Stimulated activated naive CD8-positive, alpha-beta T cell treated with anti-CD3 and anti-CD28 coated beads, Interleukin-15, amount 100 ng/mL, for 72 hours (primary cell): ENCODE results near the gene EXOSC3.
"Not testable (repeated sequence)": the region's sequence is repeated elsewhere in the genome, so short reads cannot be mapped to it uniquely, and the experiment has no call there.

Experiments used
- ATAC-seq: fragments of 150-1000 bp; cut with Tn5 transposase; 2 replicates; pipeline ENCODE4 v1.10.0; 2021; ENCODE audit warnings: mild to moderate bottlenecking, moderate library complexity
- DNase-seq, 2 donors: peaks; one replicate each; pipeline ENCODE4 v3.0.0; 2021 to 2022
- H3K27ac Mint-ChIP-seq, 2 donors: one replicate each; pipeline ENCODE4 v1.8.0; 2022; ENCODE audit warnings: mild to moderate bottlenecking in 2 of 2, mixed read lengths in 2 of 2, moderate library complexity in 2 of 2
- H3K27me3 Mint-ChIP-seq: one replicate; pipeline ENCODE4 v1.8.0; 2022; ENCODE audit warnings: mixed read lengths
- H3K4me1 Mint-ChIP-seq: one replicate; pipeline ENCODE4 v1.8.0; 2022; ENCODE audit warnings: mild to moderate bottlenecking, mixed read lengths
- H3K4me3 Mint-ChIP-seq, 2 donors: one replicate each; pipeline ENCODE4 v1.8.0; 2022; ENCODE audit warnings: mild to moderate bottlenecking in 2 of 2, mixed read lengths in 2 of 2, moderate library complexity in 1 of 2
- H3K9me3 Mint-ChIP-seq, 2 donors: one replicate each; pipeline ENCODE4 v1.8.0; 2022; ENCODE audit warnings: mixed read lengths in 2 of 2

EXOSC3 gene

DNA sequence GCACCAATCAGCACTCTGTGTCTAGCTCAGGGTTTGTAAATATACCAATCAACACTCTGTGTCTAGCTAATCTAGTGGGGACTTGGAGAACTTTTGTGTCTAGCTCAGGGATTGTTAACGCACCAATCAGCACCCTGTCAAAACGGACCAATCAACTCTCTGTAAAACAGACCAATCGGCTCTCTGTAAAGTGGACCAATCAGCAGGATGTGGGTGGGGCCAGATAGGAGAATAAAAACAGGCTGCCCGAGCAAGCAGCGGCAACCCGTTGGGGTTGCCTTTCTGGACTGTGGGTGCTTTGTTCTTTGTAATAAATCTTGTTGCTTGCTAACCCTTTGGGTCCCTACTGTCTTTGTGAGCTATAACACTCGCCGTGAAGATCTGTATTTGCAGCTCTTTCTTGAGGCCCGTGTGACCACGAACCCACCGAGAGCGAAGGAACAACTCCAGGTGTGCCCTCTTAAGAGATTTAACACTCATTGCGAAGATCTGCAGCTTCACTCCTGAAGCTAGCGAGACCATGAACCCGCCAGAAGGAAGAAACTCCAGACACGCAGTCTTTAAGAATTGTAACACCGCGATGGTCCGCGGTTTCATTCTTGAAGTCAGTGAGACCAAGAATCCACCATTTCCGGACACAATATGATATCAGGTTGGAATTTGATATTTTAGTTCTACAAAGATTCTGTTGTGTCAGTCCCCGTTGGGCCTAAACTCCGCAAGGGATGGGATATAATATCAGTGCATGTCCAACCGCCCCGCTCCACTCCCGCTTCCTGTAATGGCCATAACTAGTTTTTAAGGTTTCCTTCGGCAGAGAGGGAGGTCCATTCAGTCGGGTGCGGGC is 32.0 kb downstream of the EXOSC3 start:
- DNase-seq (peak; percentile 10 to 31), ATAC-seq (no peak)
- H3K4me3 Mint-ChIP-seq: peak overlapping the region; percentile 83 to 92
- peaks cover 30% of the 10 kb centered on the region for H3K4me1 Mint-ChIP-seq
- peak overlapping the region; percentile 96 to 97 for H3K27ac Mint-ChIP-seq
- no peaks in the 10 kb centered on the region for H3K27me3 Mint-ChIP-seq
- H3K9me3 Mint-ChIP-seq: peaks cover 0 to 3% of the 10 kb centered on the region in 2 donors

DNA sequence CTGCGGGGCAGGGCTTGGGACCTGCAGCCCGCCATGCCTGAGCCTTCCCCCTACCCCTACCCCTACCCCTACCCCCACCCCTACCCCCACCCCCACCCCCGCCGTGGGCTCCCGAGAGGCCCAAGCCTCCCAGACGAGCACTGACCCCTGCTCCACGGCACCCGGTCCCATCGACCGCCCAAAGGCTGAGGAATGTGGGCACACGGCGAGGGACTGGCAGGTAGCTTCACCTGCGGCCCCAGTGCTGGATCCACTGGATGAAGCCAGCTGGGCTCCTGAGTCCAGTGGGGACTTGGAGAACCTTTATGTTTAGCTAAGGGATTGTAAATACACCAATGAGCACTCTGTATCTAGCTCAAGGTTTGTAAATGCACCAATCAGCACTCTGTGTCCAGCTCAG is 32.8 kb downstream of the EXOSC3 start:
- ATAC-seq, H3K9me3 Mint-ChIP-seq, H3K4me3 Mint-ChIP-seq, DNase-seq, H3K27ac Mint-ChIP-seq, H3K27me3 Mint-ChIP-seq: not testable (repeated sequence)
- peaks cover 30% of the 10 kb centered on the region for H3K4me1 Mint-ChIP-seq

GRCh38 chr9:37751704-37752103 is 33.2 kb downstream of the EXOSC3 start:
- not testable (repeated sequence) for H3K4me3 Mint-ChIP-seq, H3K9me3 Mint-ChIP-seq, H3K27ac Mint-ChIP-seq, DNase-seq, H3K27me3 Mint-ChIP-seq, ATAC-seq
- peaks cover 30% of the 10 kb centered on the region for H3K4me1 Mint-ChIP-seq

DNA sequence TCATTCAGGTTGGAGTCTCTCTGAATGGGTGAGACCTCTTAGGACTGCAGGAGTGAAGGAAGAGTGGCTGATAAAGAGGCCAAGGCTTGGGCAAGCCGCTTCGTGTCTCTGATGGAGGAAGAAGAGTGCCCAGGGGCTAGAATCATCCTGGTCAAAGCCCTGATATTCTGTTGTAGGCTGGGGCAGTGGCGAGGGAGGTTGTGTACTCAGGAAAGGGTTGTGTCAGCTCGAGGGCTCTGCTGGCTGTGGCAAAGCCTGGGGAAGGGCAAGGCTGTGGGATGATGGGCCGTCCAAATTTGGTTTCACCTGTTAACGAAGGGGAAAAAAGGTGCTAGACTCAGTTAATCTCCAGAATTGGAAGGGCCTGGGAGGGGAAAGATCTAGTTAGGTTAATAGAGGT is 33.7 kb downstream of the EXOSC3 start:
- DNase-seq (no peak), ATAC-seq (no peak)
- Mint-ChIP-seq H3K27ac (no peak overlapping the region), H3K27me3 (no peaks in the 10 kb centered on the region), H3K4me3 (no peak overlapping the region), H3K9me3 (peaks cover 0 to 3% of the 10 kb centered on the region in 2 donors), H3K4me1 (peaks cover 28% of the 10 kb centered on the region)

DNA sequence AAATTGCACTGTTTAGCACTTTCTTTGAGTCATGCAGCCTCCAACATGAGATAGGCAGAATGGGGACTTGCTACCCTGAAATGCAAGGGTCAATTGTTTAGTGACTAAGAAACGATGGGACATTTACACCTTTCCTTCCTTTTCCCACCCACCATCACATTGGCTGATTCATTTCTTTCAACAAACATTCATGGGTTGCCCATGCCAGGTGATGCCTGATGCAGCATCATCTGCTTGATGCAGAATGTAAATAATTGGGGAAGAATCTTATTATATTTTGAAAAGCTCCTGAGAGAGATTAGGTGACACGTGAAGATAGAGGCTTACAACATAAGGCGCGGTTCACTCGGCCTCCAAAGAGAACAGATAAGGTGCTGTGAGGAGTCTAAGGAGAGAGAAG is 35.7 kb downstream of the EXOSC3 start:
- H3K9me3 Mint-ChIP-seq: peaks cover 0 to 3% of the 10 kb centered on the region in 2 donors
- DNase-seq: no peak
- no peak for ATAC-seq
- H3K27ac Mint-ChIP-seq: no peak overlapping the region
- H3K27me3 Mint-ChIP-seq: no peaks in the 10 kb centered on the region
- H3K4me1 Mint-ChIP-seq: peaks cover 9% of the 10 kb centered on the region
- H3K4me3 Mint-ChIP-seq: no peak overlapping the region

GRCh38 chr9:37747271-37747753 is 37.6 kb downstream of the EXOSC3 start:
- Mint-ChIP-seq H3K9me3 (no peaks in the 10 kb centered on the region), H3K4me1 (no peaks in the 10 kb centered on the region), H3K27ac (peak overlapping the region in 1 of 2 donors; percentile 62), H3K4me3 (no peak overlapping the region), H3K27me3 (no peaks in the 10 kb centered on the region)
- peak; percentile 42 to 64 for DNase-seq
- peak; percentile 82 for ATAC-seq

DNA sequence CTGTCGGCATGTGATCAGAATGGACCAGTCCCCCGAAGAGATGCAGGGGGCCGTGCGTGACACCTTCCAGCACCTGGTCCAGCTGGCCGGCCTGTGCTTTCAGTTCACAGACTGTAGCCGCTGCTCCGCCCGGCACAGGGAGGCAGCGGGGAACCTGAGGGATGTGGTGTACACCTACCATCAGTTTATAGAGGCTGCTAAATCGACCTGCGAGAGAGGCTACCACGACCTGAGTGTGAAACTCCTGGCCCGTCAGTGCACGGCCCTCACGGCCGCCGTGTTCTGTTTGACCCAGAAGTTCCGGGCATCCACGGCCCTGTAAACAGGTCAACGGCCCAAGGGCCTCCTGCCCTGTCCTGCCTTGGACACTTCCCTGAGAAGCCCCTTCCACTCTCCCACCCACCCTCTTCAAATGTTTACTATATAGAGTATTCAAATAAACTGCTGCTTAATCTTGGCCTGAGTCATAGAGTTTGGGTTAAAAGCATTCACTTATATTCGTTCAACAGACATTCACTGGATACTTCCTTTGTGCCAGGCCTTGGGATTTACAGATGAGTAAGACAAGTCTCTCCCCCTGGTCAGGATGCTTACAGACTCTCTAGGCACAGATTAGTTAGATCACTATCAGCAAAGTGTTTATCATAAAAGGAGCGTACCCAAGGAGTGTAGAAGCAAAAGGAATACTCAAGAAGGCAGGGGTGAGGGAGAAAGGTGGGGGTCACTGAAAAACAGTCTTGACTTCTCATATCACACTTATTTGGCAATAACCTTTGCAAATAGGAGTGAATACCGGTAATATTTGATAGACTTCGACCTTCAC is 38.2 kb downstream of the EXOSC3 start:
- ATAC-seq: no peak
- H3K27ac Mint-ChIP-seq: peak overlapping the region in 1 of 2 donors; percentile 62
- no peaks in the 10 kb centered on the region for H3K27me3 Mint-ChIP-seq
- no peak overlapping the region for H3K4me3 Mint-ChIP-seq
- H3K9me3 Mint-ChIP-seq: no peaks in the 10 kb centered on the region
- DNase-seq: no peak
- H3K4me1 Mint-ChIP-seq: no peaks in the 10 kb centered on the region

DNA sequence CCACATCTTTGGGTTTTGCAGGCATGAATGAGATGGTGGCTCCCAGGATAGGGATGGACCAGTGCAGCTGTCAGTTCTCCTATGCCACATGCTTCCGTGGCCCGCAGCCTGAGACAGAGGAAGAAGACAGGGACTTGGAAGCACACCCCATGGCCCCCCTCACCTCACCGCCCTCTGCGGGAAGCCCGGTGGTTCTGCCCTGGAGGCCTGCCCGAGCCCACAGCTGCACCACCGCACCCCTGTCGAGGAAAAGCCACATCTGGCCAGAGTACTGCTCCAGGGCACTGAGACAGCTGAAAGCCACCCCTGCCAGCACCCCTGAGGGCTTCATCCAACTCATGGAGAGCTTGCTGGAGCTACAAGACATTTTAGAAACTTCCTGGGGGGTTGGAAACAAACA is 38.9 kb downstream of the EXOSC3 start:
- no peaks in the 10 kb centered on the region for H3K27me3 Mint-ChIP-seq
- no peaks in the 10 kb centered on the region for H3K9me3 Mint-ChIP-seq
- H3K4me3 Mint-ChIP-seq: no peak overlapping the region
- H3K4me1 Mint-ChIP-seq: no peaks in the 10 kb centered on the region
- H3K27ac Mint-ChIP-seq: no peak overlapping the region
- ATAC-seq (no peak), DNase-seq (no peak)

DNA sequence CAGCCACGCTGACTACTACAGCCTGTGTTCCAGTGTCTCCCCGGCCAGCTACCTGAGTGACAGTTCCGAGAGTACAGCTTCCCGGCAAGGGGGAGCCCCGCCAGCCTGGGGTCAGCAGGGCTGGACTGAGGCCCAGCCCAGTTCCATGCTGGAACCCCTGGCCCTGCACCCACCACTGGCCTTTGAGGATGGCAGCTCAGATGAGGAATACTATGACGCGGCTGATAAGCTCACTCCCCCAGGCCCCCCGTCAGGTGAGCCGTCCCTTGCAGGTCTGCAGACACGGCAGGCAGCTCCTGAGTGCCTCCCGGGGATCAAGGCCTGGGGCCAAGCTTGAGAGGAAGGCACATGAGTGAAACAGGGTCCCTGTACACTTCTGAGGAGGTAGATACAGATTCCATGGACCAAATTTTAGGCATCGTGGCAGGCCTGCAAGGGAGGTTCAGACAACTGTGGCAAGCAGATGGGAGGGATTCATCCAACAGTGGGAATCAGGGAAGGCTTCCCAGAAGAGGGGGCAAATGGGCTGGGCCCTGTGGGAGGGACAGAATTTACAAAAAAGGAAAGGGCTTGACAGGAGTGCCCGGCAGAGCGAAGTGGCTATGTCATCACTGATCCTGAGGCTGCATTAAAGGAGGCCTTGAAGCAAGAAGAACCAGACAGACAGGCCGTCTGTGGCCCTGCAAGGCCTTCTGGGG is 44.1 kb downstream of the EXOSC3 start:
- Mint-ChIP-seq H3K9me3 (no peaks in the 10 kb centered on the region), H3K4me1 (no peaks in the 10 kb centered on the region), H3K27ac (peak overlapping the region in 1 of 2 donors; percentile 83), H3K4me3 (no peak overlapping the region), H3K27me3 (no peaks in the 10 kb centered on the region)
- DNase-seq (no peak), ATAC-seq (no peak)

- no peak overlapping the region for H3K27ac Mint-ChIP-seq
- H3K4me3 Mint-ChIP-seq: no peak overlapping the region
- no peak for ATAC-seq
- no peaks in the 10 kb centered on the region for H3K9me3 Mint-ChIP-seq
- H3K4me1 Mint-ChIP-seq: no peaks in the 10 kb centered on the region
- H3K27me3 Mint-ChIP-seq: no peaks in the 10 kb centered on the region
- DNase-seq: no peak
These were observed 44.7 kb downstream of the EXOSC3 start for GRCh38 chr9:37740128-37740527.

GRCh38 chr9:37739222-37739621 is 45.6 kb downstream of the EXOSC3 start:
- H3K27ac Mint-ChIP-seq: no peak overlapping the region
- no peaks in the 10 kb centered on the region for H3K4me1 Mint-ChIP-seq
- DNase-seq (no peak), ATAC-seq (no peak)
- H3K27me3 Mint-ChIP-seq: no peaks in the 10 kb centered on the region
- no peak overlapping the region for H3K4me3 Mint-ChIP-seq
- H3K9me3 Mint-ChIP-seq: no peaks in the 10 kb centered on the region

GRCh38 chr9:37732952-37733351 is 51.9 kb downstream of the EXOSC3 start:
- Mint-ChIP-seq H3K4me1 (no peaks in the 10 kb centered on the region), H3K4me3 (no peak overlapping the region), H3K27me3 (peaks cover 15% of the 10 kb centered on the region), H3K9me3 (no peaks in the 10 kb centered on the region), H3K27ac (no peak overlapping the region)
- DNase-seq (no peak), ATAC-seq (no peak)

GRCh38 chr9:37732086-37732741 is 52.6 kb downstream of the EXOSC3 start:
- ATAC-seq: no peak
- no peaks in the 10 kb centered on the region for H3K4me1 Mint-ChIP-seq
- no peak for DNase-seq
- H3K27ac Mint-ChIP-seq: no peak overlapping the region
- H3K4me3 Mint-ChIP-seq: no peak overlapping the region
- no peaks in the 10 kb centered on the region for H3K9me3 Mint-ChIP-seq
- H3K27me3 Mint-ChIP-seq: peaks cover 22% of the 10 kb centered on the region

- Mint-ChIP-seq H3K27me3 (peaks cover 30% of the 10 kb centered on the region), H3K9me3 (no peaks in the 10 kb centered on the region), H3K27ac (no peak overlapping the region), H3K4me1 (no peaks in the 10 kb centered on the region), H3K4me3 (no peak overlapping the region)
- no peak for ATAC-seq
- no peak for DNase-seq
These were observed 54.0 kb downstream of the EXOSC3 start for GRCh38 chr9:37730839-37731238.

GRCh38 chr9:37730256-37730655 is 54.6 kb downstream of the EXOSC3 start:
- Mint-ChIP-seq H3K9me3 (no peaks in the 10 kb centered on the region), H3K27me3 (peaks cover 30% of the 10 kb centered on the region), H3K4me1 (no peaks in the 10 kb centered on the region), H3K27ac (no peak overlapping the region), H3K4me3 (no peak overlapping the region)
- ATAC-seq (no peak), DNase-seq (no peak)
